Activated naive CD8-positive, alpha-beta T cell treated with anti-CD3 and anti-CD28 coated beads, Interleukin-2, amount 10 ng/mL, durations not matched to agents 7 days and 5 days (primary cell): ENCODE results near the gene FARSA. TPM values are rescaled to one million over a fixed set of nuclear protein-coding genes. Genes with fewer than 3 reads are reported as not detected.
A peak's percentile ranks its signal among the peaks of the same experiment; 100 is the strongest.

Experiments used
- ATAC-seq: fragments of 150-1000 bp; cut with Tn5 transposase; one replicate; pipeline ENCODE4 v1.10.0; 2021; ENCODE audit warnings: low read depth, moderate library complexity
- POLR2A ChIA-PET: fragments of 350-600 bp; sonication (Branson Sonifier 250); formaldehyde crosslinking; loops from one replicate; lab custom pipeline; 2021; ENCODE audit warnings: antibody characterized with exemption; lab: Charles Lee
- DNase-seq: peaks from one replicate; pipeline ENCODE4 v3.0.0; 2021
- H3K27ac Mint-ChIP-seq: one replicate; pipeline ENCODE4 v1.8.0; 2022; ENCODE audit warnings: mild to moderate bottlenecking, mixed read lengths
- H3K27me3 Mint-ChIP-seq: one replicate; pipeline ENCODE4 v1.8.0; 2022; ENCODE audit warnings: mild to moderate bottlenecking, moderate library complexity, mixed read lengths
- H3K36me3 Mint-ChIP-seq: one replicate; pipeline ENCODE4 v1.8.0; 2021; ENCODE audit warnings: mild to moderate bottlenecking, mixed read lengths
- H3K4me1 Mint-ChIP-seq: one replicate; pipeline ENCODE4 v1.8.0; 2021; ENCODE audit warnings: mixed read lengths
- H3K4me3 Mint-ChIP-seq: one replicate; pipeline ENCODE4 v1.8.0; 2022; ENCODE audit warnings: mild to moderate bottlenecking, moderate library complexity, mixed read lengths
- H3K9me3 Mint-ChIP-seq: one replicate; pipeline ENCODE4 v1.8.0; 2021; ENCODE audit warnings: mixed read lengths
- microRNA-seq: library from miRNA; unstranded; fragments of <30 nt; microRNA quantifications from one replicate; pipeline ENCODE4 v1.2.0, GENCODE V29; 2022
- total RNA-seq, 2 experiments: library from RNA; stranded (reverse); gene quantifications; one replicate each; pipeline ENCODE4 v1.2.3, GENCODE V29; 2021

The FARSA gene
- total RNA-seq, 2 experiments from 2014 or later, result 69.2 to 73.3 TPM

GRCh38 chr19:12880551-12881171, 52.9 kb downstream of the FARSA start:
- Mint-ChIP-seq H3K9me3 (peaks cover 2% of the 10 kb centered on the region), H3K4me1 (peaks cover 20% of the 10 kb centered on the region), H3K4me3 (peak overlapping the region; percentile 94), H3K36me3 (peaks cover 15% of the 10 kb centered on the region), H3K27ac (peak overlapping the region; percentile 88), H3K27me3 (no peaks in the 10 kb centered on the region)
- DNase-seq (no peak), ATAC-seq (no peak)
- POLR2A ChIA-PET, result interaction anchor here (0.8 to 3.2 kb wide), 5 partner anchors 10 to 237 kb away, joined by 3 to 28 read pairs (median 8); partner anchors contain the start of genes FARSA and GCDH

GRCh38 chr19:12875086-12875485, 58.4 kb downstream of the FARSA start:
- Mint-ChIP-seq H3K27ac (no peak overlapping the region), H3K27me3 (no peaks in the 10 kb centered on the region), H3K4me3 (no peak overlapping the region), H3K9me3 (no peaks in the 10 kb centered on the region), H3K36me3 (peaks cover 36% of the 10 kb centered on the region), H3K4me1 (peaks cover 4% of the 10 kb centered on the region)
- ATAC-seq (no peak), DNase-seq (no peak)
- POLR2A ChIA-PET, result interaction anchor here (1.5 kb wide), 1 partner anchor 10 kb away, joined by 4 read pairs; no protein-coding TSS in a partner anchor

- H3K36me3 Mint-ChIP-seq, result peaks cover 34% of the 10 kb centered on the region
- ATAC-seq, result no peak
- no peaks in the 10 kb centered on the region for H3K9me3 Mint-ChIP-seq
- no peak for DNase-seq
- peaks cover 2% of the 10 kb centered on the region for H3K4me1 Mint-ChIP-seq
- H3K27ac Mint-ChIP-seq, result no peak overlapping the region
- no peaks in the 10 kb centered on the region for H3K27me3 Mint-ChIP-seq
- no peak overlapping the region for H3K4me3 Mint-ChIP-seq
- POLR2A ChIA-PET, result interaction anchor here (0.9 to 1.5 kb wide), 3 partner anchors 11 to 40 kb away, joined by 3 to 4 read pairs (median 3); no protein-coding TSS in a partner anchor
Observed at GRCh38 chr19:12873891-12874745, 59.4 kb downstream of the FARSA start.

DNA sequence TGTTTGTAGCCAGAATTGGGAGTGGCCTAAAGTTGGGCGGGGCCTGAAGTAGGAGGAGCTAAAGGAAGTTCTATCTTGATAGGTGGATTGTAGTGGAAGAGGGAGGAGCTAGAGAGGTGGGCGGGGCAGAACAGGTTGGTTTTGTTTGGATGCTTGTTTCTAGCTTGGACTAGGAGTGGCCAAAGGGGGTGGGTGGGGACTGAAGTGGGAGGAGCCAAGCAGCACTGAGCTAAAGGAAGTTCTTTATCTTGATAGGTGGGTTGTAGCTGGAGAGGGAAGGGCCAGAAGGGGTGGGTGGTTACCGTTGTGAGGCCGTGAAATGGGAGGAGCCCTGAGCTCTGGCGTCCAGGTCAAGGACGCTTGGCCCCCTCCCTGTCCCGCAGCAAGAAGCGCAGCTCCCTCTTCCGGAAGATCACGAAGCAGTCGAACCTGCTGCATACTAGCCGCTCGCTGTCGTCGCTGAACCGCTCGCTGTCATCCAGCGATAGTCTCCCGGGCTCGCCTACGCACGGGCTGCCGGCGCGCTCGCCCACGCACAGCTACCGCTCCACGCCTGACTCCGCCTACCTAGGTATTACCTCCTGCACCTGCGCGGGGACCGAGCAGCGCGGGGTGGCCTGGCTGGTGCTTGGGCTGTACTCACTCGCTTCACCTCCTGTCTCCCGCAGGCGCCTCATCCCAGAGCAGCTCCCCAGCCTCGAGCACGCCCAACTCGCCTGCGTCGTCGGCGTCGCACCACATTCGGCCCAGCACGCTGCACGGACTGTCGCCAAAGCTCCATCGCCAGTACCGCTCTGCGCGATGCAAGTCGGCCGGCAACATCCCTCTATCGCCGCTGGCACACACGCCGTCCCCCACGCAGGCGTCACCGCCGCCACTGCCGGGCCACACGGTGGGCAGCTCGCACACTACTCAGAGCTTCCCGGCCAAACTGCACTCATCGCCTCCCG, 60.3 kb downstream of the FARSA start:
- H3K27me3 Mint-ChIP-seq, result no peaks in the 10 kb centered on the region
- H3K4me3 Mint-ChIP-seq, result peak overlapping the region; percentile 37
- POLR2A ChIA-PET, result interaction anchor here (0.5 to 1.3 kb wide), 12 partner anchors 12 to 1595 kb away, joined by 3 to 5 read pairs (median 4); partner anchors contain the start of genes GCDH and JUNB
- peak; percentile 57 for DNase-seq
- no peaks in the 10 kb centered on the region for H3K9me3 Mint-ChIP-seq
- H3K27ac Mint-ChIP-seq, result no peak overlapping the region
- H3K4me1 Mint-ChIP-seq, result peaks cover 6% of the 10 kb centered on the region
- peak; percentile 53 for ATAC-seq
- H3K36me3 Mint-ChIP-seq, result peaks cover 27% of the 10 kb centered on the region

Small RNAs within 50 kb of the gene (microRNA-seq; reads per million reads assigned to microRNA genes)
- gene MIR5695 (not detected), gene MIR6515 (2.8 reads per million)

Other genes with a start within 250 kb of the FARSA start
- not detected for gene GNG14, start 245.7 kb downstream of the FARSA start, total RNA-seq
- 1 to 10 TPM; 4.9 to 5.3 TPM for gene FBXW9, start 237.1 kb downstream of the FARSA start, total RNA-seq
- 10 to 100 TPM; 80.8 to 81.9 TPM for gene TNPO2, start 209.8 kb downstream of the FARSA start, total RNA-seq
- 100 to 1,000 TPM; 213 to 214 TPM for gene TRIR, start 199.0 kb downstream of the FARSA start, total RNA-seq
- 10 to 100 TPM; 46.4 to 47.2 TPM for gene GET3, start 196.2 kb downstream of the FARSA start, total RNA-seq
- gene BEST2, start 181.9 kb downstream of the FARSA start, total RNA-seq, result not detected
- gene HOOK2, start 158.2 kb downstream of the FARSA start, total RNA-seq, result 10 to 100 TPM; 20.0 to 20.3 TPM
- 10 to 100 TPM; 82.7 to 84.6 TPM for gene JUNB, start 142.2 kb downstream of the FARSA start, total RNA-seq
- gene PRDX2, start 131.9 kb downstream of the FARSA start, total RNA-seq, result 100 to 1,000 TPM; 170 to 181 TPM
- gene THSD8, start 131.6 kb downstream of the FARSA start, total RNA-seq, result 10 to 100 TPM in 1 of 2 experiments, 1 to 10 TPM in 1; 5.8 to 10.8 TPM
- 10 to 100 TPM; 46.2 to 47.8 TPM for gene RNASEH2A, start 127.1 kb downstream of the FARSA start, total RNA-seq
- not detected for gene RTBDN, start 99.1 kb downstream of the FARSA start, total RNA-seq
- 1 to 10 TPM; 1.8 to 2.6 TPM for gene MAST1, start 95.2 kb downstream of the FARSA start, total RNA-seq
- gene DNASE2, start 52.3 kb downstream of the FARSA start, total RNA-seq, result 10 to 100 TPM; 29.0 to 30.4 TPM
- gene KLF1, start 46.5 kb downstream of the FARSA start, total RNA-seq, result under 1 TPM in 1 of 2 experiments, not detected in 1; 0.19 TPM
- 10 to 100 TPM; 39.7 to 43.4 TPM for gene GCDH, start 42.6 kb downstream of the FARSA start, total RNA-seq
- gene SYCE2, start 14.4 kb downstream of the FARSA start, total RNA-seq, result 1 to 10 TPM; 3.6 to 4.4 TPM
- gene CALR, start 4.9 kb upstream of the FARSA start, total RNA-seq, result 100 to 1,000 TPM; 522 to 531 TPM
- 100 to 1,000 TPM; 128 to 141 TPM for gene RAD23A, start 12.2 kb upstream of the FARSA start, total RNA-seq
- gene GADD45GIP1, start 23.5 kb upstream of the FARSA start, total RNA-seq, result 10 to 100 TPM; 18.4 to 19.4 TPM
- gene DAND5, start 35.9 kb upstream of the FARSA start, total RNA-seq, result not detected
- 1 to 10 TPM; 1.5 to 2.5 TPM for gene NFIX, start 61.8 kb upstream of the FARSA start, total RNA-seq
- gene LYL1, start 169.1 kb upstream of the FARSA start, total RNA-seq, result 1 to 10 TPM; 3.7 TPM
- gene TRMT1, start 183.0 kb upstream of the FARSA start, total RNA-seq, result 10 to 100 TPM; 54.3 to 55.8 TPM
- gene NACC1, start 184.6 kb upstream of the FARSA start, total RNA-seq, result 10 to 100 TPM; 56.3 to 57.2 TPM
- 10 to 100 TPM; 67.1 to 69.9 TPM for gene STX10, start 216.7 kb upstream of the FARSA start, total RNA-seq
- gene IER2, start 216.7 kb upstream of the FARSA start, total RNA-seq, result 100 to 1,000 TPM; 167 to 178 TPM